NCI-H1092 (cell line): ENCODE measurements around the gene CHPF2.
A peak's percentile ranks its signal among the peaks of the same experiment; 100 is the strongest.

ENCODE experiments used
- DNase-seq: peaks from one replicate; lab custom pipeline; 2025; lab: John Stamatoyannopoulos, UW

CHPF2 gene

DNA sequence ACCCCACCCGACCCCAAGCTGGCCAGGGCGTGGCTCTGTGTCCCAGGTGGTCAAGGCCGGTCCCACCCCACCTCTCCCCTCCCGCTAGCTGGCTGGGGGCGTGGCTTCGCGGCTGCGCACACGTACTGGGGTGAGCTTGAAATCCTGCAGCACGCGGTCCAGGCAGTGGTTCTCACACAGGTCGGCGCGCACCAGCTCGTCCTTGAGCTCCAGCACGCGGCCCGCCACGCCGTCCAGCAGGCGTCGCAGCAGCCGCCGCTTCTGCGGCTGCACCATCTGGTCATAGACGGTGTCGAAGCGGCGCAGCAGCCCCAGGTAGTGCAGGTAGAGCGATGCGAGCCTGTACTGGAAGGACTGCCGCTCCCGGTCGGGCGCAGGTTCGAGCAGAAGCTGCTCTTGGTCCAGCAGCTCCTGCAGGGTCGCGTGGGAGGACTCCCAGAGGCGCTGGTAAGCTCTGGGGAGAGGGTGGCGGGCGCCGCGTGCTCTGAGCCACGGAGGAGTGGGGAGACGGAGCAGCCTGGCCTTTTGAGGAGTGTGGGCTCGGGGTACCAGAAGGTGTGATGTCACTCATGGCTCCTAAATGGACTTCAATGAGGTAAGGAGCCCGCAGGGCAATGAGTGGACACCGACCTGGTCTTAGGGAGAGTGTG lies 27.8 kb upstream of the CHPF2 start:
- DNase-seq = no peak

DNA sequence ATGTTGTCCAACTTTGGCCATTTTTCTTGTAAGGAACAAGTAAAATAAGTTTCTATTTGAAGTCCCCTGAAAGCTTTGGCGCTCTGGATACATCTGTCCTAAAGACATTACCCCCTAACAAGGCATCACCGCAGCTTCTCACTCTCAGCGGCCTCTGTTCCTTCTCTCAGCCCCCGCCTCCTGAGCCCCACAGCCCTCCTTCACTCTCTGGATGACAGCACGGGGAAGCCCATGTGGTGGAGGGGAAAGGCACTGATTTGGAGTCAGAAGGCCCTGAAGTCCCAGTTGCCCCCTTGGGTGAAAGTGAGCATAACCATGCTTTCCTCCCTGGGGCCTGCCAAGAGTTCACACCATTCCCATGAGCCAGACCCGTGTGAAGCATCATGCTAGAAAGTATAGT lies 26.6 kb upstream of the CHPF2 start:
- DNase-seq = no peak

DNA sequence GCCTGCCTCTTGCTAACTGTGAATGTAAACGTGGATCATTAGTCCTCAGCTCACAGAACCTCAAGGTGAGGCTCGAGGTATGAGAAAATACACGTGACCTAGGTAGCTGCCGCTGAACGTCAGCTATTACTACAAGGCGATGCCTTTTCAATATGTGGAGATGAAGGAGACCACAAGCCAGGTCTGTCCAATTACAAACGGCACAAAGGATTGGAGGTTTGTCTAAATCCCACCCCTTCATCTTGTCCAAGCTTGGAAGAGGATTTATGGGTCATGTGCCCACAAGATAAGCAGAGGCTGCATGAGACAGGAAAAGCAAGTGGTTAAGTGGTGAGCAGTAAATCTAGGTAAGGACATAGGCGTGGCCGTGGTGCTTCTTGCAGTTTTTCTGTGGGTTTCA lies 25.4 kb upstream of the CHPF2 start:
- no peak for DNase-seq

DNA sequence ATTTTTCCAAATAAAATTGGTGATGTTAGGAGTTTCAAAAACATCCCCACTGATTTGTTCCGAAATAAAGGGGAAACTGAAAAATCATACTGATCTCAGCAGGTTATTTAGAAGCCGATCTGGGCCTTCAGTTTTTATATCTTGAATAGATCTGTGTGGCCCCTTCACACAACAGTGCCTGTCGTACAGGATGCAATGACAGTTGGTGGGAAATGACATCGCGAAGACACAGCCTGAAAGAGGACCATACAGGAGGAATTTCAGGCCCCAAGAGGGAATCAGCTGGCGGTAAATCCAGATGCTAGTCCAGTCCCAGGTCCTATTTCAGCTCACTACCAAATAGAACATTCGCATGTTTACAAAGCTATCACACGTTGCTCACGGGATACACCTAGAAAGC lies 25.0 kb upstream of the CHPF2 start:
- DNase-seq = no peak

DNA sequence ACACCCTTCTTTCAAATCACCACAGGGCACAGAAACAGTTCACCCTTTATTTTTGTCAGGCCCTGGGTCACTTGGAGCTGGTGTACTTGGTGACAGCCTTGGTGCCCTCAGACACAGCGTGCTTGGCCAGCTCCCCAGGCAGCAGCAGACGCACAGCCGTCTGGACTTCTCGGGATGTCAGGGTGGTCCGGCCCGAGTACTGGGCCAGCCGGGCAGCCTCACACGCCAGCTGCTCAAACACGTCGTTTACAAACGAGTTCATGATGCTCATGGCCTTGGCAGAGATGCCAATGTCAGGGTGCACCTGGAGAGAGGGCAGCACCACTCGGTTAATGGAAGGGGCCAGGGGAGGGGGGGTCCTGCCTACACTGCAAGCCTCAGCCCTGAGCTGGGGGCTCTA lies 24.5 kb upstream of the CHPF2 start:
- DNase-seq = peak; percentile 12

DNA sequence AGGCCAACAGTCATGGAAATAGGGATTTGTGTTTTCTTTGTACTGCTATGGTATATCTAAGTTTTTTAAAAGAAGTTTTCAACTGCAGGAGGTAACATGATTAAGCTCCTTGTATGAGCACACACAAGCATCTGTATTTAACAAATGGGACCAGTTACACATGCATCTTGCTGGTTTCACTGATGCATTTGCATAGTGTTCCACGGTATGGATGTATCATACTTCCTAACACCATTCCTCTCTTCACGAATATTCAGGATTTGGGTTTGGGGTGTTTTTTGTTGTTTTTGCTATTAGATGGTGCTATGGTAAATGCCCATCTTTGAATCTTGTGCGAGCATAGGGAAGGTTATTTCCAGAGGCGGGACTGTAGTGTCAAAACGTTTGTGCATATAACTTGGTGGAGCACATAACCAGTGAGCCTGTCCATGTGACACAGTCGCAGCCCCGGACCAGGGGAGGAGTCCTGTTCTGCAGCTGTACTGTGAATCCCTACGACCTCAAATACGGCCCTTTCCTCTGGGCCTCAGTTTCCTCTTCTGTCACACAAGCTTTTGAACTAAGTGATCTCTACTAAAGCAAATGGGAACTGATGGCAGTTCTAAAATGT lies 23.9 kb upstream of the CHPF2 start:
- no peak for DNase-seq

- DNase-seq = no peak
Observed at GRCh38 chr7:151209588-151209987, 22.7 kb upstream of the CHPF2 start.

DNA sequence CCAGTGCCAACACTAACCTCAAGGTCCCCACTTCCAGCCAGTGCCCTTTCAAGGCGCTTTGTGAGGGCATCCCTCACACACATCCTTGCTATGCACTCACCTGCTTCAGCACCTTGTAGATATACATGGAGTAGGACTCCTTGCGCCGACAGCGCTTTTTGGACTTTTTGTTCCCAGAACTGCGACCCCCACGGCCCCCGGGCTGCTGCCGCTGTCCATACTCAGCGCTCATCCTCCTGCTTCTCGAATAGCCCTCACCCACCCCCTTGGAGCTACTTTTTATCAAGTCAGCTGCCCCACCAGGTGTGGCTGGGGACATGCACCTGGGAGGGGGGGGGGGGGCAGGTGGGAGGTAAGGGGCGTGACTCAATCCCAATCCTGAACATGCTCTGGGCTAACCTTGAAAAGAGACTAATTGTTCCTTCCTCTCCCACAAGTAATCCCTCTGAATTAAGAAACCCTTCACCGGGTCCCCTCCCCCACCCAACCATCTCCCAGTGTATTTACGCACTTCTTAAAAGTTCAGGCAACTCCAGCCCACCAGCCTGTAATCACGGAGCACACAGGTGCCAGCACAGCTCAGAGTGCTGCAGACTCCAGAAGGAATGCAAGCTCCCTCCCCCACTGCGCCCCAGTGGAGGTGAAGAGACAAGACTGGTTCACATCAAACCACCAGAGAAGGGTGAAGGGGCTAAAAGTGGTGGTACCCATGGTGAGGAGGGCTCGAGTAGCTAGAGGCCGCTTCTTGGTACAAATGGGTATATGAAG lies 22.0 kb upstream of the CHPF2 start, which contains the start of gene H2BK1:
Gene H2BK1 (minus strand): TSS at position 402 of the 768 bp plus-strand sequence. CDS start 170 bp downstream, at position 232.
- no peak for DNase-seq

- DNase-seq = no peak
Observed at GRCh38 chr7:151211155-151211772, 21.0 kb upstream of the CHPF2 start.

GRCh38 chr7:151212626-151213025 lies 19.7 kb upstream of the CHPF2 start:
- DNase-seq = no peak

DNA sequence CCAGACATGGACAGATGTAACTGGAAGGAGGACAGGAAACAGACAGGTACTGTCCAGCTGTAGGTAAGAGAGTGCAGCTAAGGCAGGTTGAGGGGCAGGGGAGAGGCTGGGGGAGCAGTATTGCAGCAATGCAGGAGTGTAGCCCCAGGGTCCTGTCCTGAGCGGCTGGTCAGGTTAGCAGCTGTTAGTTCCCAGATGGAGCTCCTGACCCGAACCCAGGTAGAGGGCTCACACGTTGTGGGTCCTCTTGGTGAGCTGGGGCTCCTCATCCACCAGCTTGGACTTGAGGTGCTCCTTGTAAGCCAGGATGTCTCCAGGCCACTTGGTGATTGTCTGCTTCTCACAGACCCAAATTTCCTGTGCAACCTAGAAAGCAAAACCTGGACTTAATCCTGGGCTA lies 18.5 kb upstream of the CHPF2 start:
- DNase-seq = no peak

- DNase-seq = no peak
Observed at GRCh38 chr7:151215396-151215795, 16.9 kb upstream of the CHPF2 start.

- no peak for DNase-seq
Observed at GRCh38 chr7:151218170-151218569, 14.1 kb upstream of the CHPF2 start.

DNA sequence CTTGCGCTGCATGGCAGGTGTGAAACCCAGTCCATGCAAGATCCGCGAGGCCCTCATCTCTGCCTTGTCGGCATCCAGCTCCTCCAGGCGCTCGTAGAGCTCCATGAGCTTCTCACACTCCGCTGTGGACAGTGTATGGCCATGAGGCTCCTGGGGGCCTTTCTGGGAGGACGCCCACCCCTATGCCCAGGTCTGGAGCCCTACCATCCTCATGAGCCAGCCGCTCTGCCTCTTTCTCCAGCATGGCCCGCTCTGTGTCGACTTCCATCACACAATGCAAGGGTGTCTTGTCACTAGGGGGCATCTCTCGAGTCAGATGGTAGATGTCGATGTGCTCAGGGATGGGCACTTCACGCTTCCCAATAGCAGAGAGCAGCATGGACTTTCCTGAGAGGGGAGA lies 8.6 kb upstream of the CHPF2 start:
- DNase-seq = no peak

DNA sequence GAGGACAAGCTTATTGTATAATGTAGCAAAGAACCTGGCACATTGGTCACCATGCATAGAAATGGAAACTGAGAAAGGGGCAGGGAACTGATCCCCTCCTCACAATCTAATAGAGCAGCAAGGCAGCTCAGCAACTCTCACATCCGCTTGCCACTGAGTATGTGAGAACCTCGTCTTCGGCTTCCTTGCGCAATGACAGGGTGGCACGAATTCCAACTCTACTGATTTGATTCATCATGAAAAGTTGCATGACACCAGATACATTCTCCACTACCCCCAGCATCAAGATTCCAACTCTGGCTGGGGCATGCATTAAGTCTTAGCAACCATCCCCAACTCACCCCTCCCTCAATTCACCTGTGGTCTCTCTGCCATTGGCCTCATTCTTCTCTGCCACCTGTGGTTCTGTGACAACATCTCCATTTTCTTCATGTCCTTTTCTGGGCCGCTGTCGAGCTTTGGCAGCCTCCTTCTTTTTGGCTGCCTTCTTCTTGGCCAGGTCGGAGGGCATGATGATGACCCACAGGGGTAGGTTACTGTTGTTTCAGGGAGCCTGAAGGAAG lies 6.3 kb upstream of the CHPF2 start:
- DNase-seq = no peak

GRCh38 chr7:151226560-151226874 lies 5.8 kb upstream of the CHPF2 start:
- no peak for DNase-seq

DNA sequence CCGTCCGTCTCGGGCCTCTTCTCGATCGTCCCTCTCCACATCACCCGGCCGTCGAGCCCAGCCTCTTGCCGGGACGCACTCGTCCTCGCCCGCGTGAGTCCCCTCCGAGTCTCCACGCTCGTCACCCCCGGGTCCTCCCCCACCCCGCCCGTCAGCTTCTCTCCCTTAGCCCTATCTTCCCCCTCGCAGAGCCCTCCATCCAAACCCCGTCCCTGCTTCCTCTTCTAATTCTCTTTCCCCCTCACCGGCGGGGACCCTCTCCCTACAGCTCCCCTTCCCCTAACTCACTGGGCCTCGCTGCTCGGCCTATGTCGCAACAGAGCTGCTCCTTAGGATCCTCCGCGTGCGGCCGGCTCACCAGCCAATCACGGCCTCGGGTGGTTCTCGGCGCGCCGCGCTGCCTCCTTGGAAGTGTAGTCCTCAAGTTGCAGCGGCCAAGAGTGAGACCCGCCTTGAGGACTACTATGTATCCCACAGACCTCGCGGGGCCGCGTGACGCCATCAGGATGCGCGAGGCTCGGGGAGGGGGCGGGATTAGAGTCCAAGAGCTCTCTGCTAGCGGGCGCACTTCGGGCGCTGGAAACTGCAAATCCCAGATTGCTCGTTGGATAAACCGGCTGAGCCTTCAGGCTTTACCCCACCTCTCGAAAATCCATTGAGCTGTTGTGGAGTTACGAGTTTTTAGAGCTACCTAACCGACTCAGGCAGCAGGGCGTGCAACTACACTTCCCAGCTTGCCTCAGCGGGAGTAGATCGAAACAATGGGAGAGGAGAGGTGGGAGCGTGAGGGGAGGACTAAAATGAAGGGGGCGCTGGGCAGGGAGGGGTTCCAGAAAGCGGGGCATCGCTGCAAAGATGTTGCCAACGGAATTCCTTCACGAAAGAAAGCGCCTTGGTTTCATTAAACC lies 5.2 kb upstream of the CHPF2 start, which contains the start of gene ABCF2:
Gene ABCF2 (minus strand): TSS at position 331 of the 908 bp plus-strand sequence. CDS start 747 bp downstream, outside the sequence.
- peak; percentile 98 for DNase-seq

DNA sequence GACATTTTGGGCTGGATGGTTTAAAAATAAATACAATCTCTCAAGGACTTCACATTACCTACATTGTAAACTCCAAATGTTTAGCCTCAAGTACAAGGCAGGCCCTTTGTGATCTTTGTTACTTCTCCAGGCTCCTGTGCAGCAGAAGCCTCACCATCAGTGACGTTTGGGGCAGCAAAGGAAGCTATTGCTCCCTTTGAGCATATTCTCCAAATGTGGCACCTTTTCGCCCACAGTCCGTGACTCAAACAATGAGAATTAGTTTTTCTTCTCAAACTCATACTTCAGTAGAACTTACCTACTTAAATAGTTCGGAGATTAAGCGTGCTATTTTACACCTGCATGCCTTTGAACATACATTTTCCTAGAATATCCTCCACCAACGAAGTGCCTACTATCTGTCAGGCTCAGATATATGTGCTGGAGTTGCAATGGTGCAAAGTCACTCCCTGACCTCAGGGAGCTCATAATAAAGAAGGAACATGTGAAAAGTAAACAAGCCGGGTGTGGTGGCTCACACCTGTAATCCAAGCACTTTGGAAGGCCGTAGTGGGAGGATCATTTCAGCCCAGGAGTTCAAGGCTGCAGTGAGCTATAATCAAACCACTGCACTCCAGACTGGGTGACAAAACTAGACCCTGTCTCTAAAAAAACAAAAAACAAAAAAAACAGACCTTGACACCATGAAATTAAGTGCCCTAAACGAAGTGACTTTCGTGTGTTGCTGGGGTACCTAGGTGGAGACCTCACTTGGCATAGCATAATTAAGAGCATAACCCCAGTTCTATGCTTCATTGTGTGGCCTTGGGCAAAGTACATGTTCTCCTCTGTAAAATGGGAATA lies 4.0 kb upstream of the CHPF2 start:
- DNase-seq = no peak

GRCh38 chr7:151229249-151229648 lies 3.0 kb upstream of the CHPF2 start:
- DNase-seq = no peak

DNA sequence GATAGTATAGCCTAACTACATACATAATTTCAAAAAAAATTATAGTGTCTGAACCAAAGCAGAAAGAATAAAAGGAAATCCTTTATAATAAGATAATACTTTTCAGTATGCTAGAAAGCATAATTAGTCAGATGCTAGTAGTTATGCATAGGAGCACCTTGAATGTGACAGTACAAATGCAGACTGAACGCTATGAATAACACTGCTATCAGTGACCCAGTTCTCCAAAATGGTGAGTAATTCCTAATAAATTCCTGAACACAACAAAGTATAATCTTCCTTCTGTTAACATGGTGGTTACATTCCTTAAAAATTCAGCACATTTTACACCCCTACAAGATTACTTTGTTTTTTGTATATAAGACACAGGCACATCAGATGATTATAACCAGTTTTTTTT lies 1.2 kb upstream of the CHPF2 start:
- no peak for DNase-seq
